ENCODE results near the gene DUSP6. TPM values are rescaled to one million over a fixed set of nuclear protein-coding genes. Genes with fewer than 3 reads are reported as not detected.
A peak's percentile ranks its signal among the peaks of the same experiment; 100 is the strongest.

DUSP6 gene
- total and polyA plus RNA-seq, 2 donors (not counting 1 experiment from before 2014, with no cell fraction given), result 7.0 to 50.0 TPM

DNA sequence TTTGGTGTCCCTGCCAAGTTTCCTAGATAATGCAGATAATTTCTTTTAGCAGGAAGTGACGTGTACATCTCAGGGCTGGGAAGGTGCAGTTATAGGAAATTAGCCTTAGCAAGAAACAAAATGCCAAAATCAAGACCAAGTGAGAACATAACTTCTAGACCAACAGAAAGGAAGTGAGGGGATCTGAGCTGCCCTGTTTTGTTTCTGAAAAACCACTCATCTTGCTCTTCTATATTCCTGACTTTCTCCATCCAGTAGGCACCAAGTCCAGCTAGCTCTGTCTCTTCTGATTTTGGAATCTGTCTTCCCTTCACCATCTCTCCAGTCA lies 23.9 kb upstream of the DUSP6 start:
- no peaks in the 10 kb centered on the region for H3K79me2 ChIP-seq (ENCODE audit: control insufficient read depth, insufficient read depth, low read length)
- H3K4me3 ChIP-seq (replicated peaks in 1 of 4; ENCODE audit: control extremely low read depth in 1 of 4, insufficient read depth in 1 of 4, low read depth in 3 of 4, low read length in 4 of 4), result no peak overlapping the region
- peaks cover 12% of the 10 kb centered on the region for H3K4me1 ChIP-seq (ENCODE audit: control insufficient read depth, extremely low read depth, insufficient read depth, low read length)
- no peak overlapping the region for H2AFZ ChIP-seq (ENCODE audit: low read length)
- H3K27me3 ChIP-seq (ENCODE audit: control insufficient read depth, insufficient read depth, low read length), result no peaks in the 10 kb centered on the region
- DNase-seq (ENCODE audit: low read depth in 2 of 2), result no peak
- no peak overlapping the region for H3K9ac ChIP-seq (ENCODE audit: insufficient read depth, low read length)
- H3K27ac ChIP-seq (ENCODE audit: insufficient read depth, low read length), result no peak overlapping the region
- TF ChIP-seq EZH2 (IDR thresholded peaks at IDR 0.05; ENCODE audit: low read length, missing control alignments), result no peak
- TF ChIP-seq, protein P1, sequence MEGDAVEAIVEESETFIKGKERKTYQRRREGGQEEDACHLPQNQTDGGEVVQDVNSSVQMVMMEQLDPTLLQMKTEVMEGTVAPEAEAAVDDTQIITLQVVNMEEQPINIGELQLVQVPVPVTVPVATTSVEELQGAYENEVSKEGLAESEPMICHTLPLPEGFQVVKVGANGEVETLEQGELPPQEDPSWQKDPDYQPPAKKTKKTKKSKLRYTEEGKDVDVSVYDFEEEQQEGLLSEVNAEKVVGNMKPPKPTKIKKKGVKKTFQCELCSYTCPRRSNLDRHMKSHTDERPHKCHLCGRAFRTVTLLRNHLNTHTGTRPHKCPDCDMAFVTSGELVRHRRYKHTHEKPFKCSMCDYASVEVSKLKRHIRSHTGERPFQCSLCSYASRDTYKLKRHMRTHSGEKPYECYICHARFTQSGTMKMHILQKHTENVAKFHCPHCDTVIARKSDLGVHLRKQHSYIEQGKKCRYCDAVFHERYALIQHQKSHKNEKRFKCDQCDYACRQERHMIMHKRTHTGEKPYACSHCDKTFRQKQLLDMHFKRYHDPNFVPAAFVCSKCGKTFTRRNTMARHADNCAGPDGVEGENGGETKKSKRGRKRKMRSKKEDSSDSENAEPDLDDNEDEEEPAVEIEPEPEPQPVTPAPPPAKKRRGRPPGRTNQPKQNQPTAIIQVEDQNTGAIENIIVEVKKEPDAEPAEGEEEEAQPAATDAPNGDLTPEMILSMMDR (conservative IDR thresholded peaks at IDR 0.05 in 1 of 2, IDR thresholded peaks at IDR 0.05 in 1 of 2; ENCODE audit: low read depth in 1 of 2, low read length in 2 of 2), result no peak
- no peak overlapping the region for H3K4me2 ChIP-seq (ENCODE audit: extremely low read depth, insufficient read depth, low read length)
- no peaks in the 10 kb centered on the region for H3K36me3 ChIP-seq (ENCODE audit: control insufficient read depth, insufficient read depth, low read length)
- H3K9me3 ChIP-seq (ENCODE audit: control insufficient read depth, insufficient read depth, low read depth, low read length), result no peaks in the 10 kb centered on the region
- no peaks in the 10 kb centered on the region for H4K20me1 ChIP-seq (ENCODE audit: control insufficient read depth, extremely low read depth, insufficient read depth, low read length)

DNA sequence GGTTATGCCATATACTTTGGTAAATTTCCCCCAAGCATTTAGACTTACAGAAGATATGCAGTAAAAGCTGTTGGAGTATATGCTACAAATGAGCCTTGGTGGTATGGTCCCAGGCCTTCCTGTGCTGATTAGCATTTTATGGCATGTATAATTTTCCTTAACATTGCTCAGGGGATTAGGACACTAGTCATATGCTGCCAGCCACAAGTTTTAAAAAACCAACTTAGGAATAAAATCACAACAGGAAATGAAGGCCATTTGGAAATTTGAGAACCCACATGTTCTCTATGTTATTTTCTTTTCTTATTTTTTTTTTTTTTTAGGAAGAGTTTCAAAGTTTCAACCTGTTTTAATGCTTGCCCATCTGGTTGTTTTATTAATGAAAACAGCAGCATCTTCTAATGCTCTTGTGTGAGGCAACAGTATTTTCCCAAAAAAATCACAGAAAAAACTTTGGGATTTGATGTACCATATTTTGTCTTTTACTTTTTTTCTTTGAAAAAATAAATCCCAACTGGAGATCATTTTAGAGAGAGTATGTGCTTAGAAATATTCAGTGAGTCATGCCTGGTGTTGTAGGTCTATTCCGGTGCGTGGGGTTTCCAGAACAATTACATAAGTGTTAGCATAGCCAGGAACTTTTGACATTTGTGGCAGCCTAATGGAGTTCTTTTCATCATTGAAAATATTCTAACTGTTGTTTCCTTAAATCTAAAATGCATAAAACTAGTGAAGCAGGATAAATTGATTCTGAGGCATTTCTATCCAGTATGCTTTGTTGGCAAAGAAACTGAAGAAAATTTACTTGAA lies 21.7 kb upstream of the DUSP6 start:
- no peak overlapping the region for H2AFZ ChIP-seq (ENCODE audit: low read length)
- peaks cover 14% of the 10 kb centered on the region for H3K4me1 ChIP-seq (ENCODE audit: control insufficient read depth, extremely low read depth, insufficient read depth, low read length)
- no peak overlapping the region for H3K4me3 ChIP-seq (replicated peaks in 1 of 4; ENCODE audit: control extremely low read depth in 1 of 4, insufficient read depth in 1 of 4, low read depth in 3 of 4, low read length in 4 of 4)
- H3K36me3 ChIP-seq (ENCODE audit: control insufficient read depth, insufficient read depth, low read length), result no peaks in the 10 kb centered on the region
- no peak overlapping the region for H3K27ac ChIP-seq (ENCODE audit: insufficient read depth, low read length)
- no peak overlapping the region for H3K9ac ChIP-seq (ENCODE audit: insufficient read depth, low read length)
- no peaks in the 10 kb centered on the region for H3K9me3 ChIP-seq (ENCODE audit: control insufficient read depth, insufficient read depth, low read depth, low read length)
- no peaks in the 10 kb centered on the region for H3K27me3 ChIP-seq (ENCODE audit: control insufficient read depth, insufficient read depth, low read length)
- H4K20me1 ChIP-seq (ENCODE audit: control insufficient read depth, extremely low read depth, insufficient read depth, low read length), result no peaks in the 10 kb centered on the region
- no peaks in the 10 kb centered on the region for H3K79me2 ChIP-seq (ENCODE audit: control insufficient read depth, insufficient read depth, low read length)
- no peak for TF ChIP-seq EZH2 (IDR thresholded peaks at IDR 0.05; ENCODE audit: low read length, missing control alignments)
- TF ChIP-seq, protein P1 (conservative IDR thresholded peaks at IDR 0.05 in 1 of 2, IDR thresholded peaks at IDR 0.05 in 1 of 2; ENCODE audit: low read depth in 1 of 2, low read length in 2 of 2), result no peak
- no peak overlapping the region for H3K4me2 ChIP-seq (ENCODE audit: extremely low read depth, insufficient read depth, low read length)
- DNase-seq (ENCODE audit: low read depth in 2 of 2), result peak; percentile 73 to 93

DNA sequence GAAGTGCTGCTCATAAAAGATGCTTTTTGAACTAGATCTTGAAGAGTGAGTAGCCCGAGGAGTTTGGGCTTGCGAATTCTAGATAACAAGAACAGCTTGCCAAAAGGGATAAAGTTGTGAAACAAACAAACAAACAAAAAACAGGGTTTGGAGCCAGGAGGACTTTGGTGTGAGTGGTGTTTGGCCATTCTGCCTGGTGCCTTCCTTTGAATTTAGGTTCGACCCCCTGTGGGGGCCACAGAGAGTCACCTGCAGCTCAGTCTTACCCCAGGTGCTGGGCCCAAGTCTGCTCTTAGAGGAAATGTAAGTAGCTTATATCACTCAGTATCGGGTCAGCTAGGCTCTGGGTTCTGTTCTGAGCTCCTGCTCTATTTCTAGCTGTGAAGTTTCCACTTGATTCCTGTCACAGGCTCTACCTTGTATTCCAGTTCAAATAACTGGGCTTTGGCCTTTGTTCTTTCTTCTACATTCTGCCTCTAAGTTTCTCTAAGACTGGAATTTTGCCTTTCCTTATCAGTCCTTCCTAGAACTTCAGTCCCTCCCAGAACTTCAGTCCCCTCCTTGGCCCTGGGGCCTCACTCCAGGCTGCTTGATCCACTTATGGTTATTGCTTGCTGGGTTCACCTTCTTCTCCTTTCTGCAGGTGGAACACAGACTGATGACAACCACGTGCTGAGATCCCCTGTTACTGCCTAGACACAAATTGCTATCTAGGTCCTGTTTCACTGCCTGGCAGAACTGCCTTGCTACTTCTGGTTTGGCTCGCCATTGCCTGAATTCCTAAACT lies 20.5 kb upstream of the DUSP6 start:
- Histone ChIP-seq H3K9me3 (ENCODE audit: control insufficient read depth, insufficient read depth, low read depth, low read length) (no peaks in the 10 kb centered on the region), H3K4me2 (ENCODE audit: extremely low read depth, insufficient read depth, low read length) (no peak overlapping the region), H3K9ac (ENCODE audit: insufficient read depth, low read length) (no peak overlapping the region), H3K27me3 (ENCODE audit: control insufficient read depth, insufficient read depth, low read length) (no peaks in the 10 kb centered on the region), H3K36me3 (ENCODE audit: control insufficient read depth, insufficient read depth, low read length) (no peaks in the 10 kb centered on the region), H2AFZ (ENCODE audit: low read length) (no peak overlapping the region), H3K79me2 (ENCODE audit: control insufficient read depth, insufficient read depth, low read length) (no peaks in the 10 kb centered on the region), H3K4me3 (replicated peaks in 1 of 4; ENCODE audit: control extremely low read depth in 1 of 4, insufficient read depth in 1 of 4, low read depth in 3 of 4, low read length in 4 of 4) (no peak overlapping the region), H4K20me1 (ENCODE audit: control insufficient read depth, extremely low read depth, insufficient read depth, low read length) (no peaks in the 10 kb centered on the region), H3K4me1 (ENCODE audit: control insufficient read depth, extremely low read depth, insufficient read depth, low read length) (peaks cover 14% of the 10 kb centered on the region), H3K27ac (ENCODE audit: insufficient read depth, low read length) (no peak overlapping the region)
- TF ChIP-seq EZH2 (IDR thresholded peaks at IDR 0.05; ENCODE audit: low read length, missing control alignments), result no peak
- TF ChIP-seq, protein P1 (conservative IDR thresholded peaks at IDR 0.05 in 1 of 2, IDR thresholded peaks at IDR 0.05 in 1 of 2; ENCODE audit: low read depth in 1 of 2, low read length in 2 of 2), result no peak
- DNase-seq (ENCODE audit: low read depth in 2 of 2), result no peak
